Spleen (tissue), 11 donors: ENCODE results near the gene MATN3. TPM values are rescaled to one million over a fixed set of nuclear protein-coding genes. Genes with fewer than 3 reads are reported as not detected.

Source experiments
- DNase-seq: peaks from one replicate; pipeline ENCODE4 v3.0.0-alpha.2; 2020
- H3K27ac ChIP-seq, 8 donors: fragments of 200-600 bp; sonication (generic) in 7 of 8; 1 replicate in 4 of 8; 2 replicates in 4 of 8; pipeline versions ENCODE4 v1.5.0 to v1.8.0; 2016 to 2021; ENCODE audit warnings: inconsistent platforms in 4 of 8, mild to moderate bottlenecking in 4 of 8, moderate library complexity in 1 of 8
- H3K27me3 ChIP-seq, 7 donors: fragments of 200-600 bp; sonication (generic) in 6 of 7; replicated peaks in 1 of 7; 1 replicate in 4 of 7; 2 replicates in 3 of 7; pipeline versions ENCODE4 v1.5.0 to v1.8.0; 2016 to 2021; ENCODE audit warnings: inconsistent platforms in 3 of 7, mild to moderate bottlenecking in 1 of 7
- H3K36me3 ChIP-seq, 6 donors: fragments of 200-600 bp; sonication (generic) in 5 of 6; 1 replicate in 4 of 6; 2 replicates in 2 of 6; pipeline versions ENCODE4 v1.5.0 to v1.8.0; 2016 to 2021; ENCODE audit warnings: inconsistent platforms in 2 of 6
- H3K4me1 ChIP-seq, 6 donors: fragments of 200-600 bp; sonication (generic) in 5 of 6; 1 replicate in 3 of 6; 2 replicates in 3 of 6; pipeline versions ENCODE4 v1.5.0 to v1.8.0; 2016 to 2021; ENCODE audit warnings: inconsistent platforms in 3 of 6
- H3K4me3 ChIP-seq, 8 donors: fragments of 200-600 bp; sonication (generic) in 7 of 8; 1 replicate in 4 of 8; 2 replicates in 4 of 8; pipeline versions ENCODE4 v1.5.0 to v1.8.0; 2016 to 2021; ENCODE audit warnings: inconsistent platforms in 4 of 8, mild to moderate bottlenecking in 4 of 8, moderate library complexity in 2 of 8
- H3K9me3 ChIP-seq, 8 donors: fragments of 200-600 bp; sonication (generic) in 7 of 8; 1 replicate in 4 of 8; 2 replicates in 4 of 8; pipeline versions ENCODE4 v1.5.0 to v1.8.0; 2016 to 2021; ENCODE audit warnings: inconsistent platforms in 4 of 8
- POLR2A ChIP-seq, 3 donors: fragments of 450-650 bp; IDR thresholded peaks; one replicate each; pipeline ENCODE4 v1.5.1; 2017; ENCODE audit warnings: antibody characterized with exemption in 3 of 3, mild to moderate bottlenecking in 1 of 3
- POLR2AphosphoS5 ChIP-seq, 3 donors: sonication (generic); formaldehyde crosslinking; IDR thresholded peaks; one replicate each; pipeline ENCODE4 v1.5.1; 2017; ENCODE audit warnings: antibody characterized with exemption in 3 of 3
- WGBS, 5 donors: extraction: QIAGEN DNeasy Blood & Tissue Kit in 3 of 5; methylation state at CpG; one replicate each; pipeline versions ENCODE4 v1.1.5 to v1.1.7; 2013 to 2018; 5-methylcytosine and 5-hydroxymethylcytosine counted together
- intact Hi-C: fragments of 100-400 bp; cut with DNase I; formaldehyde crosslinking; loops from one replicate; pipeline ENCODE4 v1.15.0; 2023; ENCODE audit warnings: low total_unique reads
- polyA plus RNA-seq, 3 donors: library from polyadenylated mRNA; stranded (reverse); fragments of 200-250 nt; gene quantifications; one replicate each; pipeline ENCODE4 v1.2.1, GENCODE V29; 2013
- total RNA-seq, 7 donors: library from RNA; depleted of rRNA in 3 of 7; stranded (reverse); fragments of >200 nt in 3 of 7; fragmentation: NEBNext Ultra II Directional in 4 of 7; extraction: Animal tissue kit (Norgen Biotek cat#: 25700) in 4 of 7; gene quantifications; one replicate each; pipeline versions ENCODE4 v1.1.0 to v1.2.1, GENCODE V29; 2016 to 2021
- TF ChIP-seq, protein P1 (sequence below), 11 experiments: fragments of 200-600 bp in 7 of 11; fragments of 450-650 bp in 4 of 11; sonication (generic) in 4 of 11; IDR thresholded peaks in 8 of 11; conservative IDR thresholded peaks in 3 of 11; 1 replicate in 7 of 11; 2 replicates in 4 of 11; pipeline versions ENCODE4 v1.4.0 to v1.8.0; 2016 to 2021; ENCODE audit warnings: antibody characterized with exemption in 11 of 11, inconsistent platforms in 4 of 11, mild to moderate bottlenecking in 1 of 11
- donor health status: healthy with polysubstance abuse.
- donor health status: DM: no; HTN: no; CAD: no; lungs with moderate emphysema.
- donor health status: DM: no; HTN: no; CAD: no.
- donor health status: Bipolar disorder and iron deficiency.
- donor health status: healthy.
- donor health status: DM: no; HTN: no; CAD: no.
- donor health status: DM: yes; HTN: yes; CAD: no.

Gene MATN3
- total and polyA plus RNA-seq, 10 donors, result 0.07 to 0.76 (median 0.24) TPM; not detected in 3

GRCh38 chr2:19963386-19963785 lies 49.1 kb downstream of the MATN3 start:
- no peak for DNase-seq
- intact Hi-C loops, result no loop called here
- WGBS, 5 donors, result 96 to 100% (median 97%) methylated on average over 1 of the region's 1 CpG

GRCh38 chr2:19955544-19956422 lies 56.7 kb downstream of the MATN3 start:
- Histone ChIP-seq H3K36me3 (peaks cover 0 to 9% (median 0%) of the 10 kb centered on the region in 6 donors), H3K27ac (no peak overlapping the region), H3K9me3 (no peaks in the 10 kb centered on the region), H3K27me3 (no peaks in the 10 kb centered on the region), H3K4me3 (no peak overlapping the region), H3K4me1 (peaks cover 0 to 4% (median 0%) of the 10 kb centered on the region in 6 donors)
- TF ChIP-seq POLR2AphosphoS5 (IDR thresholded peaks at IDR 0.05), result no peak
- TF ChIP-seq, protein P1, sequence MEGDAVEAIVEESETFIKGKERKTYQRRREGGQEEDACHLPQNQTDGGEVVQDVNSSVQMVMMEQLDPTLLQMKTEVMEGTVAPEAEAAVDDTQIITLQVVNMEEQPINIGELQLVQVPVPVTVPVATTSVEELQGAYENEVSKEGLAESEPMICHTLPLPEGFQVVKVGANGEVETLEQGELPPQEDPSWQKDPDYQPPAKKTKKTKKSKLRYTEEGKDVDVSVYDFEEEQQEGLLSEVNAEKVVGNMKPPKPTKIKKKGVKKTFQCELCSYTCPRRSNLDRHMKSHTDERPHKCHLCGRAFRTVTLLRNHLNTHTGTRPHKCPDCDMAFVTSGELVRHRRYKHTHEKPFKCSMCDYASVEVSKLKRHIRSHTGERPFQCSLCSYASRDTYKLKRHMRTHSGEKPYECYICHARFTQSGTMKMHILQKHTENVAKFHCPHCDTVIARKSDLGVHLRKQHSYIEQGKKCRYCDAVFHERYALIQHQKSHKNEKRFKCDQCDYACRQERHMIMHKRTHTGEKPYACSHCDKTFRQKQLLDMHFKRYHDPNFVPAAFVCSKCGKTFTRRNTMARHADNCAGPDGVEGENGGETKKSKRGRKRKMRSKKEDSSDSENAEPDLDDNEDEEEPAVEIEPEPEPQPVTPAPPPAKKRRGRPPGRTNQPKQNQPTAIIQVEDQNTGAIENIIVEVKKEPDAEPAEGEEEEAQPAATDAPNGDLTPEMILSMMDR (IDR thresholded peaks at IDR 0.05 in 8 of 11, conservative IDR thresholded peaks at IDR 0.05 in 3 of 11), result peak in 9 of 11 experiments; percentile 27 to 71 (median 59)
- WGBS, 5 donors, result 61 to 69% (median 68%) methylated on average over 6 of the region's 6 CpGs
- intact Hi-C loops, result loop anchor here (5.0 kb wide), 1 partner anchor 142 kb away; no protein-coding TSS in a partner anchor
- DNase-seq, result peak; percentile 67

More at GRCh38 chr2:19963386-19963785, 49.1 kb downstream of the MATN3 start:
- Histone ChIP-seq H3K27me3 (no peaks in the 10 kb centered on the region), H3K4me1 (no peaks in the 10 kb centered on the region), H3K27ac (no peak overlapping the region), H3K4me3 (no peak overlapping the region), H3K9me3 (no peaks in the 10 kb centered on the region), H3K36me3 (peaks cover 0 to 19% (median 1%) of the 10 kb centered on the region in 6 donors)
- TF ChIP-seq POLR2AphosphoS5 (IDR thresholded peaks at IDR 0.05), result no peak
- TF ChIP-seq, protein P1 (IDR thresholded peaks at IDR 0.05 in 8 of 11, conservative IDR thresholded peaks at IDR 0.05 in 3 of 11), result no peak
- TF ChIP-seq POLR2A (IDR thresholded peaks at IDR 0.05), result no peak

GRCh38 chr2:19949071-19949470 lies 63.4 kb downstream of the MATN3 start:
- DNase-seq, result no peak
- Histone ChIP-seq H3K4me3 (no peak overlapping the region), H3K4me1 (no peaks in the 10 kb centered on the region), H3K27ac (no peak overlapping the region), H3K9me3 (no peaks in the 10 kb centered on the region), H3K27me3 (no peaks in the 10 kb centered on the region), H3K36me3 (peaks cover 0 to 18% (median 0%) of the 10 kb centered on the region in 6 donors)
- TF ChIP-seq POLR2AphosphoS5 (IDR thresholded peaks at IDR 0.05) (no peak), POLR2A (IDR thresholded peaks at IDR 0.05) (no peak)
- TF ChIP-seq, protein P1 (IDR thresholded peaks at IDR 0.05 in 8 of 11, conservative IDR thresholded peaks at IDR 0.05 in 3 of 11), result no peak
- intact Hi-C loops, result no loop called here

GRCh38 chr2:19947184-19947940 lies 65.1 kb downstream of the MATN3 start:
- H3K36me3 ChIP-seq, result peaks cover 0 to 17% (median 0%) of the 10 kb centered on the region in 6 donors
- 91 to 99% (median 95%) methylated on average over 4 of the region's 4 CpGs for WGBS, 5 donors
- H3K4me1 ChIP-seq, result no peaks in the 10 kb centered on the region
- H3K4me3 ChIP-seq, result no peak overlapping the region
- TF ChIP-seq POLR2A (IDR thresholded peaks at IDR 0.05) (no peak), POLR2AphosphoS5 (IDR thresholded peaks at IDR 0.05) (no peak)
- TF ChIP-seq, protein P1 (IDR thresholded peaks at IDR 0.05 in 8 of 11, conservative IDR thresholded peaks at IDR 0.05 in 3 of 11), result no peak
- no peak overlapping the region for H3K27ac ChIP-seq
- no peaks in the 10 kb centered on the region for H3K9me3 ChIP-seq
- intact Hi-C loops, result no loop called here
- no peak for DNase-seq
- H3K27me3 ChIP-seq, result no peaks in the 10 kb centered on the region
